Body of pancreas (tissue), 4 donors: Measurements from ENCODE around the gene TPD52L1.

Experiments used
- CTCF ChIP-seq, 7 experiments: fragments of 450-650 bp in 4 of 7; fragments of 200-600 bp in 3 of 7; sonication (generic) in 3 of 7; IDR thresholded peaks; one replicate each; pipeline ENCODE4 v1.5.1; 2016 to 2019; ENCODE audit warnings: antibody characterized with exemption in 7 of 7
- POLR2A ChIP-seq, 3 donors: fragments of 450-650 bp; IDR thresholded peaks; one replicate each; pipeline ENCODE4 v1.6.1; 2016; ENCODE audit warnings: antibody characterized with exemption in 3 of 3, mild to moderate bottlenecking in 2 of 3

DNA sequence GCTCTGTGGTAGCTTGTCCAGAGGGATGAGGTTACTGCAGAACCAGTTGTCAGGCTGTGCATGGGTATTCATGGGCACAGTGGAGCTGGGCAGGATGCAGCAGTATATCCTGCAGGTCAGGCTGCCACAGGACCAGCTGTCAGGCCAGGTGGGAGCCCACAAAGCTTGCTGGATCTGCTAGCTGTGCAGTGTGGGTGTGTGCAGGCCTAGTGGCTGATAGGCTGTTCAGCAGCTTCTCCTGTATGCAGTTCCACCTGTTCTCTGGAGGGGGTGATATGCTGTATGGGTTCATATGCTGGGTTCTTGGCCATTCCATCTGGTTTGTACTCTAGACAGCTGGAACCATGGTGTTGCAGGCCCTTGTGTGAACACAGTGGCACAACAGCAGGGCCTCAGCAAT, 40.6 kb upstream of the TPD52L1 start:
- no peak for TF ChIP-seq CTCF (IDR thresholded peaks at IDR 0.05)
- no peak for TF ChIP-seq POLR2A (IDR thresholded peaks at IDR 0.05)
